Measurements from ENCODE around the gene TMEM198.
A peak's percentile ranks its signal among the peaks of the same experiment; 100 is the strongest.

The TMEM198 gene

GRCh38 chr2:219563271-219563928 is 19.6 kb downstream of the TMEM198 start:
- DNase-seq: no peak

DNA sequence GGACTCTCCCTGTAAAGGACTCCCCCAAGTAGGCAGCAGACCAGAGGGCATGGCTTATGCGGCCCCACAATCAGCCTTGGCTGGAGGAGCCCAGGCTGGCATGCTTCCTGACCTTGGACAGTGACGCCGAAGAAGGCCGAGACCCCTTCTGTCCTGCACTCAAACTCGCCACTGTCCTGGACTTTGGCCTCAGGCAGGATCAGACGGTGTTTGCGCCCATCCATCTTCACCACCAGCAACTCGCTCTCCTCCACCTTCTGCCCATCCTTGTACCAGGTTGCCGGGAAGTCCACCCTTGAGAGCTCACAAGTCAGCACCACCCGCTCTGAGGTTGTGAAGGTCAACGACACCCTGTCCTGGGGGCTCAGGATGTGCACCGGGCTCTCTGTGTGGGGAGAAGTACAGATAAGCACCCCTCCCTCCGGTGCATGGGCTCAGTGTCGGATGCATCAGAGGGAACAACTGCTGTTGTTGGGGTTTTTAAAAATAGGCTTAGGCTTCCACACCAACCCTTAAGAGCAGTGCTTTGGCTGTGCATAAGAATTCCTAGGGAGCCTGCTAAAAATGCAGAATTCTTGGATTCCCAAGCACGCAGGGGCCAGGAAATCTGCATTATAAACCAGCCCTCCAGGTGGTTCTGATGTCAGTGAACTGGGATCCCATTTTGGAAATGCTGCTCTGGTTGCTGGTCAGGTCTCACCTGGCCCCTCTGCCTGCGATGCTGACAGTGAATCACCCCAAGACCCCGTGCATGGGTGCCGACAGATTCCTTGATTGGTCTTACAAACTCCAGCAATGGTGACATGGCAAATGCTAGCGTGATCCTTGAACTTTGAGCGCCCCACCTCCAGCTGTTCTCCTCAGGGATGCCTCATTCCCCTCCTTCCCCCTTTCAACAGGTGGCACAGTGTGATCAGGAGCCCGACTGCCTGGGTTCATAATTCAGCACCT is 21.6 kb downstream of the TMEM198 start:
- no peak for DNase-seq

- no peak for DNase-seq
Observed at GRCh38 chr2:219566640-219567039, 22.8 kb downstream of the TMEM198 start.

DNA sequence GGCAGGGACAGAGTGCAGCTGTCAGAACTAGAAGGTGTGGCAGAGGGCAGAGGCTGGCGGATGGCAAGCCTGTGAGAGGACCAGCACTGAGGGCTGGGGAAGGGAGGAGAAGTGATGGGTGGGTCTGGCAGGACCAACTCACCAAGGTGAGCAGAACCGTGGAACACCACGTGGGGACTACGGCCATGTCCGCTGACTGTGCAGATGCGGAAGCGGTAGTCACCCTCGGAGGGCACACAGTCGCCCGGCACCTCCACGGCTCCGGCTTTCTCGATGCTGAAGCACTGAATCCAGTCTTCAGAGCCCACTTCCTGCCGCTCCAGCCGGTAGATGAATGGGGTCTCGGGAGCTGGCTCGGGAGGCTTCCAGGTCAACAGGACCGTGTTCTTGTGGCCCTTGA is 23.3 kb downstream of the TMEM198 start:
- DNase-seq: no peak

GRCh38 chr2:219567791-219568361 is 24.0 kb downstream of the TMEM198 start:
- no peak for DNase-seq

DNA sequence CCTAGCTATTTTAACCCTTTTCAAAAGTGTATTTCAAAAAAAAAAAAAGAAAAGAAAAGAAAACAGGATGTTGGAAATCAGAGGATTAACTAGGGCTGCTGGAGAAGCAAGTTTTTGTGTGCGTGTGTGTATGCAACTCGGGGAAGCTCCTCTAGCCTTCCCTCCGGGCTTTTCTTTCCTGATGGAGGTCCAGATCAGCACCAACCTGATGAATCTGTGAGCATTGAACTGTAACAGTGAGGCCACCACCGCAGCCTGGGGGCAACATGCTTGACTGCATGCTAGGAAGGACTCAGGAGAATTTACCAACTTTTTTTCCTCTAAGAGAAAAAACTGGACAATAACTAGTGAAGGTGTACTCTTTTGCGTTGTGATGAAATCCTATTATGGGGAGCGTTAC is 25.2 kb downstream of the TMEM198 start:
- no peak for DNase-seq

DNA sequence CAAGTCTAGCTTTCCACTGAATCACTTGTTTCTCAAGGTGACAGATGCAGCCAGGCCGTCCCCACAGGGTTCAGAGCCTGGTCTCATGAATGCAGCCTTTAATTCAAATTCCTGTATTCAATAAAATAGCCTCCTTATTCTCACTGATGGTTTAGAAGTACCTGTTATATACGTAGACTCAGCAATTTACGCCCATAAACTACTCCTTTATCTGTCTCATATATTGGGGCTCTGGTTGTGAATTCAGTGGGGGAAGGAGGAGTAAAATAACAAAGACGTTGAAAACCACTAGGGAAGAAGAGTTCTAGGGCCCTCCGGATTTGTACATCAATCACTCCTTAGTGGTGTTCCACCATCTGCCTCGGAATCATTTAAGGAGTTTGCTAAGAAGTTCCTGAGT is 25.8 kb downstream of the TMEM198 start:
- DNase-seq: no peak

- DNase-seq: peak; percentile 12
Observed at GRCh38 chr2:219570194-219570923, 26.5 kb downstream of the TMEM198 start.

DNA sequence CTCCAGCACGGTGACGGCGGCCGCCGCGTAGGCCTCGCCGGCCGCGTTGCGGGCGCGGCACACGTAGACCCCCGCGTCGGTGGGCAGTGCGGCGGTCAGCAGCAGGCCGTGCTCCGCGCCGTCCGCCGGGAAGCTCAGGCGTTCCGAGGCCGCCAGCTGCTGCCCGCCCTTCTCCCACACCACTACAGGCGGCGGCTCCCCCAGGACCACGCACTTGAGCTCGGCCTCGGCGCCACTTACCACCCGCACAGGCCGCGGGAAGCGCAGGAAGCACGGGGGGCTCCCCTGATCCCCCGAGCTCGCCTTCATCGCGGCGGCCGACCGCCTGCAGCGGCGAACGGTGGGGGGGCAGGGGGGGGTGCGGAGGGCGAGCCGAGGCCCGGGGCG is 27.1 kb downstream of the TMEM198 start:
- DNase-seq: no peak

- peak; percentile 56 for DNase-seq
Observed at GRCh38 chr2:219571311-219572236, 27.7 kb downstream of the TMEM198 start, which contains the start of gene OBSL1. Gene OBSL1, minus strand, starts transcription at chr2:219571539. Its CDS starts 307 bp downstream, at chr2:219571232.

DNA sequence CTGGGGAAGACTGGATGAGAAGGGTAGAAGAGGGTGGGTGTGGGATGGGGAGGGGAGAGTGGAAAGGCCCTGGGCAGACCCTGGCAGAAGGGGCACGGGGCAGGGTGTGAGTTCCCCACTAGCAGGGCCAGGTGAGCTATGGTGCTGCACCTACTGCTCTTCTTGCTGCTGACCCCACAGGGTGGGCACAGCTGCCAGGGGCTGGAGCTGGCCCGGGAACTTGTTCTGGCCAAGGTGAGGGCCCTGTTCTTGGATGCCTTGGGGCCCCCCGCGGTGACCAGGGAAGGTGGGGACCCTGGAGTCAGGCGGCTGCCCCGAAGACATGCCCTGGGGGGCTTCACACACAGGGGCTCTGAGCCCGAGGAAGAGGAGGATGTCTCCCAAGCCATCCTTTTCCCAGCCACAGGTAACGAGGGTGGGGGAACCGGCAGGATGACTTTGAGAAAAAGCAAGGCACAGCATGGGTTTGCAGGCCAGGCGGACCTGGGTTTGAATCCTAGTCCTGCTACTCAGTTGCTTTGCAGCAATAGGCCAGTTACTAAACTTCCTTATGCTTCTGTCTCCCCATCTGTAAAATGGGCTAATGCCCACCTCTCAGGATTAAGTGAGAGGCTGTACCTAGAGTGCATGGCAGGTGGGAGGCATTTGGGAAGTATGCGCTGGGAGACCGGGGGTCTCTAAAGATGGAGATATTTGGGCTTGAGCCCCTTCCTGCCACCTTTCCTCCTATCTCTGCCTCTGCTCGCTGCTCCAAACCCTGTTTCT is 28.6 kb downstream of the TMEM198 start, which contains the start of gene INHA:
Gene INHA (plus strand): TSS at position 74 of the 765 bp plus-strand sequence. CDS start 65 bp downstream, at position 139.
- no peak for DNase-seq

DNA sequence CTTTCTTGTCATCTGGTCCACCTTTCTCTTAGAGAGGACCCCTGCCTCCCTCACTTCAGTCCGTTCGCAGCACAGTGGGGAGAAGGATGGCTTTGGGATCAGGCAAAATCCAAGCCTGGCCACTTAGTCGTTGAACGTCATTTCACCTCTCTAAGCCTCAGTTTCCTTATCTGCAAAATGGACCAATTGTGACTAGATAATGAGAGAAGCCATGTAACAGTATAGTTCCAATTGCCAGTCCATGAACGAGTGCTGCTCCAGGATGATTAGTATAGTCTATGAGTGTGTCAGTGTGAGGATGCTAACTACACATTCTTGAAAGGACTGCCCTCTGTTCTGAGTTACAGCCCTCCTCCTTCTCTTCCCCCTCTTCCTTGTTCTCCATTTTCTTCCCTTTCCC is 29.3 kb downstream of the TMEM198 start:
- peak; percentile 28 for DNase-seq

GRCh38 chr2:219574484-219575311 is 30.9 kb downstream of the TMEM198 start:
- DNase-seq: no peak

DNA sequence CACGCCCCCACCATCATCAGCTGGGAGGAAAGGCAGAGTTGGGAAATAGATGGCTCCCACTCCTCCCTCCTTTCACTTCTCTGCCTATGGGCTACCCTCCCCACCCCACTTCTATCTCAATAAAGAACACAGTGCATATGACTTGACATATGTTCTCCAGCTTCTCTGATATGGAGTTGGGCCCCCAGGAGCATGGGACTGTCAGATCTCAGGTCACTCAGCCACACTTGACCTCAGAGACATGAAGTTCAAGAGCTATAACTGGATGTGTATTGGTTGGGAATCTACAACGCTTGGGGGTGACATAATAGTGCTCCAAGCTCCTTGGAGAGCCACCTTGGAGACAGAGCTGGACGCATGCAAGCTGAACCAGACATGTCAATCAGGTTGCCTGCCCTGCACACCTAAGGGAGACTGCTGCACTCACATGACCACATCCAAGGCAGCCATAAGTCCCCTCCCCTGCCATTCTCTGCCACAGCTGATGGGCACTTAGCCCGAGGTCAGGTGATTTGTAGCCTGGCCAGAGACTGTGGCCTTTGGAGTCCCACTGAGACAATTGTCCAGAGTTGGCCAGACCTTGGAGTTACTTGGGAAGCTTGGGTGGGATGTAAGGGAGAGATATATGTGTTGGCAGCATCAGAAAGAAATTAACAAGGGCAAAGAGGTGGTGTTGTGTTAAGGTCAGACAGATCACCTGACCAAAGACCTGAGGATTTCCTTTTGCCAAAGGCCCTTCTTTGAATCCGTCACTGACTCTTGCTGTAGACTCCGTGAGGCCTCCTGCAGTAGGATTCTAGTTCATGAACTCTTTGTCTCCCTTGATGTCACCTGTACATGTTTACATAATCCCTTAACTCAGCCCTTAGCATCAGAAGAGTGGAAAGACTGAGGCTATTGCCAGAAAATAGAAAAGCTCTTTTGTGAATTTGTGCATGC is 32.0 kb downstream of the TMEM198 start:
- no peak for DNase-seq

- peak; percentile 78 for DNase-seq
Observed at GRCh38 chr2:219576505-219577388, 32.9 kb downstream of the TMEM198 start.

GRCh38 chr2:219578811-219579613 is 35.2 kb downstream of the TMEM198 start:
- no peak for DNase-seq

DNA sequence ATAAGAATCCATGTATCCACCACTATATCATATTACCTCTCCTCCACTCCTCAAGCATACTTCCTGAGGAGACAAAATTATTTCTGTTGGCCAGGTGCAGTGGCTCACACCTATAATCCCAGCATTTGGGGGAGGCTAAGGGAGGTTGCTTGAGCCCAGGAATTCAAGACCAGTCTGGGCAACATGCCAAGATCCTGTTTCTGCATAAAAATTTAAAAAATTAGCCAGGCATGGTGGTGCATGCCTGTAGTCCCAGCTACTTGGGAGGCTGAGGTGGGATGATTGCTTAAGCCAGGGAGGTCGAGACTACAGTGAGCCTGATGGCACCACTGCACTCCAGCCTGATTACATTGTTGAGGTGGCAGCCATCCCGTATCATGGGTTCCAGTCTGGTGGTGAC is 37.5 kb downstream of the TMEM198 start:
- DNase-seq: no peak
